H1 (cell line): ENCODE data around the gene GLI1. TPM values are rescaled to one million over a fixed set of nuclear protein-coding genes. Genes with fewer than 3 reads are reported as not detected.

Experiments
- CTCF ChIA-PET: fragments of 300-600 bp; sonication (Branson Sonifier 250); formaldehyde crosslinking; loops from one replicate; lab custom pipeline; 2021; ENCODE audit not compliant: partially characterized antibody; lab: Charles Lee
- POLR2A ChIA-PET: fragments of 300-600 bp; sonication (Branson Sonifier 250); formaldehyde crosslinking; loops from one replicate; lab custom pipeline; 2021; ENCODE audit warnings: inconsistent platforms; ENCODE audit not compliant: partially characterized antibody; lab: Charles Lee
- DNase-seq, 2 experiments: peaks; one replicate each; pipeline versions ENCODE4 v3.0.0 to v3.0.0-alpha.2; 2010 to 2022; ENCODE audit warnings: low spot score in 2 of 2, low read depth in 1 of 2, mixed read lengths in 1 of 2
- FAIRE-seq: peaks from 2 replicates; lab custom pipeline; 2011; peaks lifted over from hg19 to GRCh38; lab: Jason Lieb, UNC
- H2AFZ ChIP-seq: 2 replicates; pipeline ENCODE4 v1.8.1; 2012; ENCODE audit warnings: low read length, inconsistent platforms
- H2AK5ac ChIP-seq: 2 replicates; pipeline ENCODE4 v1.6.1; 2013; ENCODE audit warnings: low read depth, low read length
- H2BK120ac ChIP-seq: replicated peaks from 2 replicates; pipeline ENCODE3; 2013; ENCODE audit warnings: low read depth, low read length, inconsistent platforms
- H2BK12ac ChIP-seq: 2 replicates; pipeline ENCODE4 v1.6.1; 2013; ENCODE audit warnings: low read depth, low read length
- H2BK15ac ChIP-seq: 2 replicates; pipeline ENCODE4 v1.6.1; 2013; ENCODE audit warnings: low read length
- H2BK20ac ChIP-seq: 2 replicates; pipeline ENCODE4 v1.6.1; 2013; ENCODE audit warnings: low read length
- H2BK5ac ChIP-seq: 2 replicates; pipeline ENCODE4 v1.6.1; 2013; ENCODE audit warnings: low read depth, low read length
- H3K14ac ChIP-seq: 2 replicates; pipeline ENCODE4 v1.6.1; 2013; ENCODE audit warnings: inconsistent platforms; ENCODE audit not compliant: insufficient read length
- H3K18ac ChIP-seq: 2 replicates; pipeline ENCODE4 v1.6.1; 2013; ENCODE audit warnings: low read length; ENCODE audit errors: extremely low read depth
- H3K23ac ChIP-seq: 2 replicates; pipeline ENCODE4 v1.6.1; 2013; ENCODE audit warnings: inconsistent platforms; ENCODE audit not compliant: insufficient read length
- H3K23me2 ChIP-seq: 2 replicates; pipeline ENCODE4 v1.6.1; 2013; ENCODE audit warnings: low read depth, low read length
- H3K27ac ChIP-seq: 2 replicates; pipeline ENCODE4 v1.6.1; 2011; ENCODE audit warnings: low read depth, low read length, inconsistent platforms
- H3K27me3 ChIP-seq, 4 experiments: replicated peaks in 1 of 4; 1 replicate in 1 of 4; 2 replicates in 3 of 4; pipeline versions ENCODE4 v1.6.1 to v1.8.1; 2011 to 2013; ENCODE audit warnings: low read length in 3 of 4, mild to moderate bottlenecking in 3 of 4, inconsistent platforms in 2 of 4, mixed read lengths in 2 of 4, moderate library complexity in 1 of 4; ENCODE audit not compliant: control insufficient read depth in 3 of 4, insufficient read depth in 3 of 4; ENCODE audit errors: extremely low read depth in 1 of 4
- H3K36me3 ChIP-seq, 4 experiments: 2 replicates each; pipeline versions ENCODE4 v1.6.1 to v1.8.1; 2011 to 2013; ENCODE audit warnings: mild to moderate bottlenecking in 4 of 4, low read length in 3 of 4, moderate library complexity in 2 of 4, control low read depth in 1 of 4, inconsistent platforms in 1 of 4; ENCODE audit not compliant: insufficient read depth in 4 of 4, control insufficient read depth in 2 of 4
- H3K4ac ChIP-seq: replicated peaks from 2 replicates; pipeline ENCODE3; 2013; ENCODE audit warnings: low read length, low read depth, mixed read lengths, inconsistent platforms; ENCODE audit not compliant: insufficient read length
- H3K4me1 ChIP-seq, 4 experiments: replicated peaks in 1 of 4; 1 replicate in 1 of 4; 2 replicates in 3 of 4; pipeline versions ENCODE4 v1.6.1 to v1.8.1; 2011 to 2013; ENCODE audit warnings: low read length in 3 of 4, inconsistent platforms in 2 of 4, mixed read lengths in 1 of 4; ENCODE audit not compliant: insufficient read depth in 4 of 4, control insufficient read depth in 3 of 4
- H3K4me2 ChIP-seq, 2 experiments: 2 replicates each; pipeline versions ENCODE4 v1.6.1 to v1.8.1; 2011 to 2013; ENCODE audit warnings: low read depth in 2 of 2, low read length in 2 of 2, control low read depth in 1 of 2, inconsistent platforms in 1 of 2, mild to moderate bottlenecking in 1 of 2; ENCODE audit not compliant: insufficient read depth in 1 of 2
- H3K4me3 ChIP-seq, 4 experiments: fragments of 200-600, 300-600 bp in 1 of 4; sonication (generic), shearing (Covaris generic), sonication (Bioruptor Twin) in 1 of 4; 2 replicates each; pipeline versions ENCODE4 v1.5.1 to v1.8.1; 2011 to 2016; ENCODE audit warnings: low read length in 4 of 4, low read depth in 3 of 4, control low read depth in 2 of 4, inconsistent platforms in 2 of 4, mild to moderate bottlenecking in 2 of 4, mixed read lengths in 1 of 4, moderate library complexity in 1 of 4; ENCODE audit not compliant: insufficient read depth in 2 of 4; ENCODE audit errors: extremely low read depth in 1 of 4
- H3K56ac ChIP-seq: replicated peaks from 2 replicates; pipeline ENCODE3; 2013; ENCODE audit warnings: low read depth, mild to moderate bottlenecking, mixed read lengths, low read length, inconsistent platforms; ENCODE audit not compliant: insufficient read length
- H3K79me1 ChIP-seq: 2 replicates; pipeline ENCODE4 v1.6.1; 2013; ENCODE audit warnings: low read depth, low read length, control low read depth
- H3K79me2 ChIP-seq, 2 experiments: 2 replicates each; pipeline versions ENCODE4 v1.6.1 to v1.8.1; 2012 to 2013; ENCODE audit warnings: low read length in 2 of 2, mild to moderate bottlenecking in 2 of 2, inconsistent platforms in 1 of 2; ENCODE audit not compliant: insufficient read depth in 2 of 2, control insufficient read depth in 1 of 2
- H3K9ac ChIP-seq, 4 experiments: replicated peaks in 1 of 4; 1 replicate in 1 of 4; 2 replicates in 3 of 4; pipeline versions ENCODE4 v1.6.1 to v1.8.1; 2011 to 2013; ENCODE audit warnings: low read depth in 3 of 4, low read length in 3 of 4, control low read depth in 2 of 4, mild to moderate bottlenecking in 2 of 4, moderate library complexity in 2 of 4, inconsistent platforms in 1 of 4; ENCODE audit errors: extremely low read depth in 1 of 4
- H3K9me3 ChIP-seq, 2 experiments: 2 replicates each; pipeline versions ENCODE4 v1.6.1 to v1.8.1; 2012 to 2013; ENCODE audit warnings: mild to moderate bottlenecking in 2 of 2, moderate library complexity in 2 of 2, control low read depth in 1 of 2, inconsistent platforms in 1 of 2, low read depth in 1 of 2, low read length in 1 of 2, mixed read lengths in 1 of 2; ENCODE audit not compliant: insufficient read depth in 2 of 2
- H4K20me1 ChIP-seq, 2 experiments: replicated peaks in 1 of 2; 2 replicates each; pipeline versions ENCODE3 to v1.8.1; 2011 to 2013; ENCODE audit warnings: inconsistent platforms in 2 of 2, low read length in 2 of 2, mild to moderate bottlenecking in 1 of 2; ENCODE audit not compliant: insufficient read depth in 2 of 2, control insufficient read depth in 1 of 2
- H4K5ac ChIP-seq: 2 replicates; pipeline ENCODE4 v1.6.1; 2013; ENCODE audit warnings: low read length, low read depth, mixed read lengths, inconsistent platforms; ENCODE audit not compliant: insufficient read length
- H4K8ac ChIP-seq: 2 replicates; pipeline ENCODE4 v1.8.0; 2013; ENCODE audit warnings: mild to moderate bottlenecking, moderate library complexity, low read length, inconsistent platforms; ENCODE audit not compliant: insufficient read depth; ENCODE audit errors: extremely low read depth
- H4K91ac ChIP-seq: replicated peaks from 2 replicates; pipeline ENCODE3; 2013; ENCODE audit warnings: low read length, mixed read lengths, inconsistent platforms; ENCODE audit not compliant: insufficient read length
- ASH2L ChIP-seq: fragments of 200-600, 300-600 bp; sonication (generic); IDR thresholded peaks from one replicate; pipeline ENCODE4 v1.7.1; 2017; ENCODE audit warnings: low read length
- ATF2 ChIP-seq: IDR thresholded peaks from 2 replicates; pipeline ENCODE4 v1.6.1; 2012; ENCODE audit warnings: low read length, inconsistent platforms
- CBX5 ChIP-seq: fragments of 300-800, 300-1000 bp; sonication (generic); IDR thresholded peaks from 2 replicates; pipeline ENCODE4 v1.7.1; 2016; ENCODE audit warnings: antibody characterized with exemption, low read length, low read depth
- CHD2 ChIP-seq: IDR thresholded peaks from 2 replicates; pipeline ENCODE4 v1.6.1; 2012; ENCODE audit warnings: low read length, improper control_type of control experiment
- CTBP2 ChIP-seq: IDR thresholded peaks from 2 replicates; pipeline ENCODE4 v1.7.0; 2011; ENCODE audit warnings: borderline replicate concordance, mild to moderate bottlenecking, moderate library complexity, mixed read lengths, low read length; ENCODE audit not compliant: insufficient read depth, insufficient read length
- GTF2F1 ChIP-seq: IDR thresholded peaks from 2 replicates; pipeline ENCODE4 v1.6.1; 2012; ENCODE audit warnings: low read depth, low read length, improper control_type of control experiment, borderline replicate concordance
- KDM5A ChIP-seq: fragments of 200-600 bp; IDR thresholded peaks from 2 replicates; pipeline ENCODE4 v1.7.1; 2012; ENCODE audit warnings: mild to moderate bottlenecking, low read length, inconsistent platforms, mixed read lengths
- POLR2A ChIP-seq, 2 experiments: IDR thresholded peaks; 1 replicate in 1 of 2; 2 replicates in 1 of 2; pipeline ENCODE4 v1.6.1; 2011; ENCODE audit warnings: low read depth in 2 of 2, low read length in 2 of 2, mild to moderate bottlenecking in 2 of 2; ENCODE audit errors: control extremely low read depth in 1 of 2
- POU5F1 ChIP-seq: IDR thresholded peaks from 2 replicates; pipeline ENCODE4 v1.6.1; 2011; ENCODE audit warnings: low read depth, mild to moderate bottlenecking, low read length, moderate library complexity
- RAD21 ChIP-seq, 2 experiments: IDR thresholded peaks in 1 of 2; conservative IDR thresholded peaks in 1 of 2; 2 replicates each; pipeline ENCODE4 v1.6.1; 2011; ENCODE audit warnings: low read depth in 2 of 2, low read length in 2 of 2, improper control_type of control experiment in 1 of 2, inconsistent platforms in 1 of 2, mild to moderate bottlenecking in 1 of 2, moderate library complexity in 1 of 2
- TAF7 ChIP-seq: optimal IDR thresholded peaks from 2 replicates; pipeline ENCODE3; 2011; ENCODE audit warnings: low read depth, mild to moderate bottlenecking, inconsistent platforms, low read length, moderate library complexity, borderline replicate concordance
- WGBS, 2 experiments: shearing (Covaris generic) in 1 of 2; methylation state at CpG; one replicate each; pipeline versions ENCODE4 v1.1.6 to v1.1.7; 2013 to 2015; ENCODE audit warnings: low lambda C conversion rate in 2 of 2, mixed read lengths in 2 of 2, inconsistent platforms in 1 of 2, low coverage in 1 of 2, missing lambda C conversion rate in 1 of 2; ENCODE audit not compliant: insufficient replicate concordance in 2 of 2, insufficient coverage in 1 of 2, insufficient read length in 1 of 2; ENCODE audit errors: extremely low coverage in 1 of 2, missing lambda C conversion rate in 1 of 2; 5-methylcytosine and 5-hydroxymethylcytosine counted together
- polyA plus RNA-seq, 7 experiments: library from polyadenylated mRNA; depleted of rRNA in 3 of 7; stranded (reverse) in 5 of 7; unstranded in 2 of 7; fragments of >200 nt in 5 of 7; fragments of 200-250 nt in 2 of 7; gene quantifications; 1 replicate in 5 of 7; 2 replicates in 1 of 7; 4 replicates in 1 of 7; pipeline versions ENCODE4 v1.2.1 to v1.2.3, GENCODE V29; 2011 to 2013; ENCODE audit warnings: missing spikeins in 2 of 7, mixed read lengths in 2 of 7
- total RNA-seq: library from RNA; stranded (reverse); fragmentation: NEBNext Ultra II Directional; extraction: Animal tissue kit (Norgen Biotek cat#: 25700); gene quantifications from 2 replicates; pipeline ENCODE4 v1.2.1, GENCODE V29; 2021

The GLI1 gene
- total and polyA plus RNA-seq, 2 of the 8 experiments (the other 6 are each of a cell fraction or from before 2014, with no cell fraction given), result 23.5 to 25.3 TPM

GRCh38 chr12:57511588-57512325 lies 52.2 kb downstream of the GLI1 start:
- H3K79me2 ChIP-seq, result no peaks in the 10 kb centered on the region
- TF ChIP-seq ATF2 (no peak), POU5F1 (no peak), ASH2L (no peak), CTBP2 (no peak), TAF7 (no peak), POLR2A (IDR thresholded peaks at IDR 0.05; ENCODE audit: control extremely low read depth in 1 of 2, low read depth in 2 of 2, low read length in 2 of 2) (no peak), RAD21 (IDR thresholded peaks at IDR 0.05 in 1 of 2, conservative IDR thresholded peaks at IDR 0.05 in 1 of 2; ENCODE audit: low read depth in 2 of 2, low read length in 2 of 2) (no peak), KDM5A (no peak), CBX5 (no peak), CHD2 (no peak), GTF2F1 (no peak)
- H3K18ac ChIP-seq, result no peak overlapping the region
- no peak overlapping the region for H2BK120ac ChIP-seq
- H2BK5ac ChIP-seq, result no peak overlapping the region
- no peaks in the 10 kb centered on the region for H3K4me1 ChIP-seq
- H4K20me1 ChIP-seq, result peaks cover 2 to 9% of the 10 kb centered on the region in 2 experiments
- no peaks in the 10 kb centered on the region for H3K23me2 ChIP-seq
- H2BK15ac ChIP-seq, result no peak overlapping the region
- no peak overlapping the region for H3K4me2 ChIP-seq
- H3K27ac ChIP-seq, result no peak overlapping the region
- POLR2A ChIA-PET, result interaction anchor here (0.6 to 3.9 kb wide), 6 partner anchors 8 to 366 kb away, joined by 3 to 60 read pairs (median 6); partner anchors contain the start of genes DDIT3 and MBD6
- H3K36me3 ChIP-seq, result peaks cover 48 to 84% (median 69%) of the 10 kb centered on the region in 4 experiments
- WGBS, 2 experiments, result 92% methylated on average over 7 of the region's 7 CpGs; no CpG with 5 or more reads in 1 of the 2 experiments
- H3K4me3 ChIP-seq, result no peak overlapping the region
- H3K4ac ChIP-seq, result no peak overlapping the region
- H2AFZ ChIP-seq, result no peak overlapping the region
- no peak overlapping the region for H4K8ac ChIP-seq
- H3K27me3 ChIP-seq, result no peaks in the 10 kb centered on the region
- no peak overlapping the region for H3K23ac ChIP-seq
- no peak for DNase-seq
- H2AK5ac ChIP-seq, result no peak overlapping the region
- no peak overlapping the region for H3K14ac ChIP-seq
- no peaks in the 10 kb centered on the region; a peak in 1 of 4 replicates for H3K9me3 ChIP-seq
- H4K91ac ChIP-seq, result no peak overlapping the region
- no peak overlapping the region for H2BK12ac ChIP-seq
- CTCF ChIA-PET, result interaction anchor here (0.7 to 1.6 kb wide), 6 partner anchors 19 to 1764 kb away, joined by 3 to 4 read pairs (median 3); partner anchors contain the start of gene INHBE
- no peak for FAIRE-seq
- no peak overlapping the region for H3K56ac ChIP-seq
- no peak overlapping the region for H2BK20ac ChIP-seq
- no peak overlapping the region for H3K9ac ChIP-seq
- H3K79me1 ChIP-seq, result no peaks in the 10 kb centered on the region; the same call in 1 of the 2 replicates
- no peak overlapping the region for H4K5ac ChIP-seq
